ENCODE data around the gene SRSF4.

Gene SRSF4

DNA sequence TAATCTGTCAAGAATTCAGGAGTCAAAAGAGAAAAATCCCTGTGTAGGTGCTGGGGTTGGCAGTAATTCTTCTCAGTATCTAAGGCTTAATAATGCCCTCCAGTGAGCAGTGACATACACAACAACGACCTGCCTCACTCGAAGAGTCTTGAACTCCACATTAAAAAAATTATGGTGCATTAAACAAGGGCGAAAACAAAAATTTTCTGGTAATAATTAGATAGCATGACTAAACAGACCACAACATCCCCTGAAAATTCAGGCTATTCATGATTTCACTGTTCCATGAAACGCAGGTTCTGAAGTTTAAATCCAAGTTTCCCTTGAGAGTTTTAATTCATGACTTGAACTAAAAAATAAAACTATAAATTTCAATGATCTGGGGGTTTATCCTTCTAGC is 5.1 kb downstream of the SRSF4 start:
- Histone ChIP-seq H3K4me3 (ENCODE audit: low read depth in 1 of 2, low read length in 2 of 2) (no peak overlapping the region), H3K27ac (ENCODE audit: low read length) (no peak overlapping the region), H3K9me3 (ENCODE audit: insufficient read depth, low read length, severe bottlenecking) (no peaks in the 10 kb centered on the region), H3K36me3 (ENCODE audit: insufficient read depth, low read length) (peaks cover 49% of the 10 kb centered on the region), H3K79me2 (ENCODE audit: insufficient read depth, low read length) (peaks cover 98% of the 10 kb centered on the region), H3K4me1 (ENCODE audit: insufficient read depth, low read length) (peaks cover 44% of the 10 kb centered on the region), H3K9ac (ENCODE audit: low read depth, low read length) (no peak overlapping the region), H2AFZ (ENCODE audit: low read depth, low read length) (no peak overlapping the region), H3K4me2 (ENCODE audit: insufficient read depth, low read length) (0 out of 2 replicates have a peak overlapping the region, but pooled peaks have one; percentile 14), H3K27me3 (ENCODE audit: insufficient read depth, low read length, poor library complexity) (no peaks in the 10 kb centered on the region), H4K20me1 (ENCODE audit: insufficient read depth, low read length) (peaks cover 83% of the 10 kb centered on the region)
- DNase-seq = no peak
- ATAC-seq (ENCODE audit: insufficient read depth, low read depth) = no peak
- TF ChIP-seq EZH2 (IDR thresholded peaks at IDR 0.05; ENCODE audit: borderline replicate concordance, low read depth, low read length, severe bottlenecking) = no peak
- no peak for TF ChIP-seq CTCF (IDR thresholded peaks at IDR 0.05; ENCODE audit: borderline replicate concordance, extremely low read depth, low read length, poor library complexity, severe bottlenecking)

GRCh38 chr1:29172415-29172939 is 9.2 kb downstream of the SRSF4 start:
- DNase-seq (no peak), ATAC-seq (ENCODE audit: insufficient read depth, low read depth) (no peak)
- no peak for TF ChIP-seq EZH2 (IDR thresholded peaks at IDR 0.05; ENCODE audit: borderline replicate concordance, low read depth, low read length, severe bottlenecking)
- no peak for TF ChIP-seq CTCF (IDR thresholded peaks at IDR 0.05; ENCODE audit: borderline replicate concordance, extremely low read depth, low read length, poor library complexity, severe bottlenecking)
- Histone ChIP-seq H3K4me3 (ENCODE audit: low read depth in 1 of 2, low read length in 2 of 2) (no peak overlapping the region), H3K27ac (ENCODE audit: low read length) (no peak overlapping the region), H3K79me2 (ENCODE audit: insufficient read depth, low read length) (peaks cover 98% of the 10 kb centered on the region), H2AFZ (ENCODE audit: low read depth, low read length) (no peak overlapping the region), H3K4me1 (ENCODE audit: insufficient read depth, low read length) (peaks cover 21% of the 10 kb centered on the region), H3K9me3 (ENCODE audit: insufficient read depth, low read length, severe bottlenecking) (no peaks in the 10 kb centered on the region), H3K9ac (ENCODE audit: low read depth, low read length) (no peak overlapping the region; the same call in 1 of the 2 replicates), H3K4me2 (ENCODE audit: insufficient read depth, low read length) (no peak overlapping the region), H3K36me3 (ENCODE audit: insufficient read depth, low read length) (peaks cover 64% of the 10 kb centered on the region), H4K20me1 (ENCODE audit: insufficient read depth, low read length) (peaks cover 89% of the 10 kb centered on the region), H3K27me3 (ENCODE audit: insufficient read depth, low read length, poor library complexity) (no peaks in the 10 kb centered on the region)

- Histone ChIP-seq H3K4me3 (ENCODE audit: low read depth in 1 of 2, low read length in 2 of 2) (no peak overlapping the region), H4K20me1 (ENCODE audit: insufficient read depth, low read length) (peaks cover 89% of the 10 kb centered on the region)
These were observed 10.2 kb downstream of the SRSF4 start for GRCh38 chr1:29171521-29171920.

More at GRCh38 chr1:29171521-29171920, 10.2 kb downstream of the SRSF4 start:
- H2AFZ ChIP-seq (ENCODE audit: low read depth, low read length) = no peak overlapping the region
- no peak overlapping the region for H3K27ac ChIP-seq (ENCODE audit: low read length)
- H3K4me1 ChIP-seq (ENCODE audit: insufficient read depth, low read length) = peaks cover 14% of the 10 kb centered on the region
- H3K79me2 ChIP-seq (ENCODE audit: insufficient read depth, low read length) = peaks cover 98% of the 10 kb centered on the region
- H3K27me3 ChIP-seq (ENCODE audit: insufficient read depth, low read length, poor library complexity) = no peaks in the 10 kb centered on the region
- H3K9me3 ChIP-seq (ENCODE audit: insufficient read depth, low read length, severe bottlenecking) = no peaks in the 10 kb centered on the region
- H3K36me3 ChIP-seq (ENCODE audit: insufficient read depth, low read length) = peaks cover 64% of the 10 kb centered on the region
- no peak for TF ChIP-seq CTCF (IDR thresholded peaks at IDR 0.05; ENCODE audit: borderline replicate concordance, extremely low read depth, low read length, poor library complexity, severe bottlenecking)
- H3K9ac ChIP-seq (ENCODE audit: low read depth, low read length) = no peak overlapping the region
- no peak overlapping the region; the same call in 1 of the 2 replicates for H3K4me2 ChIP-seq (ENCODE audit: insufficient read depth, low read length)
- DNase-seq (no peak), ATAC-seq (ENCODE audit: insufficient read depth, low read depth) (no peak)

Measured in DND-41 (cell line).